HepG2 (cell line): ENCODE results near the gene STPG2. TPM values are rescaled to one million over a fixed set of nuclear protein-coding genes. Genes with fewer than 3 reads are reported as not detected.

ENCODE experiments used
- ATAC-seq: fragments of 200-7000 bp; cut with Tn5 transposase; 3 replicates; pipeline ENCODE4 v1.9.1; 2020; ENCODE audit warnings: mild to moderate bottlenecking, moderate library complexity
- BruUV-seq: library from RNA; stranded (reverse); fragments of 400-500 nt; replicated peaks from 2 replicates; lab custom pipeline; 2021; lab: Mats Ljungman, UMichigan
- CTCF ChIA-PET: fragments of 300-600 bp; formaldehyde crosslinking; extraction: SDS; loops from one replicate; lab custom pipeline; 2021; ENCODE audit warnings: low total read pairs, inconsistent platforms, low intra/inter-chr PET ratio; lab: Yijun Ruan, JAX
- POLR2A ChIA-PET: fragments of 350-600 bp; sonication (Branson Sonifier 250); formaldehyde crosslinking; loops from one replicate; lab custom pipeline; 2020; ENCODE audit warnings: antibody characterized with exemption, inconsistent platforms; lab: Yijun Ruan, JAX
- DNase-seq: peaks from one replicate; pipeline ENCODE4 v3.0.0-alpha.2; 2015; ENCODE audit warnings: low spot score
- FAIRE-seq: peaks from 3 replicates; lab custom pipeline; 2011; peaks lifted over from hg19 to GRCh38; lab: Jason Lieb, UNC
- H2AFZ ChIP-seq: one replicate; pipeline ENCODE4 v1.6.1; 2011; ENCODE audit warnings: low read length, inconsistent platforms
- H3K27ac ChIP-seq: fragments of 300-600 bp; 3 replicates; pipeline ENCODE4 v1.8.0; 2011; ENCODE audit warnings: mixed run types, mild to moderate bottlenecking, mixed read lengths, low read length, inconsistent platforms; ENCODE audit not compliant: insufficient read depth; ENCODE audit errors: extremely low read length
- H3K27me3 ChIP-seq, 2 experiments: fragments of 200-600 bp in 1 of 2; 2 replicates in 1 of 2; 3 replicates in 1 of 2; pipeline versions ENCODE4 v1.6.0 to v1.8.0; 2011; ENCODE audit warnings: low read length in 2 of 2, mild to moderate bottlenecking in 2 of 2, moderate library complexity in 2 of 2, inconsistent platforms in 1 of 2; ENCODE audit not compliant: insufficient read depth in 2 of 2, control insufficient read depth in 1 of 2
- H3K36me3 ChIP-seq, 2 experiments: fragments of 200-600 bp in 1 of 2; replicated peaks in 1 of 2; 2 replicates in 1 of 2; 3 replicates in 1 of 2; pipeline versions ENCODE4 v1.5.1 to v1.8.0; 2011; ENCODE audit warnings: low read length in 2 of 2, inconsistent platforms in 1 of 2; ENCODE audit not compliant: insufficient read depth in 2 of 2, control insufficient read depth in 1 of 2
- H3K4me1 ChIP-seq: 2 replicates; pipeline ENCODE4 v1.5.1; 2012; ENCODE audit warnings: low read length, inconsistent platforms; ENCODE audit not compliant: insufficient read depth
- H3K4me2 ChIP-seq: 2 replicates; pipeline ENCODE4 v1.6.0; 2011; ENCODE audit warnings: low read depth, low read length, inconsistent platforms
- H3K4me3 ChIP-seq, 3 experiments: fragments of 200-600 bp in 1 of 3; sonication (generic), shearing (Covaris generic) in 1 of 3; replicated peaks in 1 of 3; 2 replicates each; pipeline ENCODE4 v1.5.1; 2011 to 2016; ENCODE audit warnings: low read length in 3 of 3, inconsistent platforms in 2 of 3, low read depth in 2 of 3, mild to moderate bottlenecking in 2 of 3, control low read depth in 1 of 3, mixed read lengths in 1 of 3; ENCODE audit not compliant: insufficient read depth in 1 of 3
- H3K79me2 ChIP-seq: one replicate; pipeline ENCODE4 v1.6.1; 2011; ENCODE audit warnings: low read length, inconsistent platforms; ENCODE audit not compliant: insufficient read depth
- H3K9ac ChIP-seq: 2 replicates; pipeline ENCODE4 v1.6.0; 2011; ENCODE audit warnings: mild to moderate bottlenecking, low read depth, low read length, inconsistent platforms; ENCODE audit not compliant: insufficient read depth
- H3K9me3 ChIP-seq: 2 replicates; pipeline ENCODE4 v1.5.1; 2012; ENCODE audit warnings: mild to moderate bottlenecking, low read length
- H4K20me1 ChIP-seq: 2 replicates; pipeline ENCODE4 v1.6.0; 2011; ENCODE audit warnings: inconsistent platforms, mild to moderate bottlenecking, low read length, moderate library complexity; ENCODE audit not compliant: insufficient read depth
- ARHGAP35 ChIP-seq: sonication (generic); formaldehyde crosslinking; IDR thresholded peaks from 2 replicates; pipeline ENCODE4 v1.9.0; 2022; ENCODE audit warnings: mild to moderate bottlenecking, inconsistent platforms, moderate library complexity, missing genetic modification reagents, borderline replicate concordance
- ATF2 ChIP-seq: sonication (generic); formaldehyde crosslinking; IDR thresholded peaks from 2 replicates; pipeline ENCODE4 v1.4.0; 2020; ENCODE audit warnings: missing genetic modification reagents
- IRF2 ChIP-seq: IDR thresholded peaks from 2 replicates; pipeline ENCODE4 v1.6.1; 2018; ENCODE audit warnings: missing genetic modification reagents, missing compliant biosample characterization
- JUNB ChIP-seq: sonication (generic); formaldehyde crosslinking; IDR thresholded peaks from 2 replicates; pipeline ENCODE4 v1.8.0; 2022; ENCODE audit warnings: missing genetic modification reagents, mild to moderate bottlenecking, borderline replicate concordance
- SRSF4 ChIP-seq: fragments of 200-400 bp; formaldehyde crosslinking; IDR thresholded peaks from one replicate; pipeline ENCODE4 v1.6.1; 2018; ENCODE audit warnings: mild to moderate bottlenecking, low read depth, low read length, moderate library complexity; ENCODE audit not compliant: poor library complexity, severe bottlenecking
- ZNF407 ChIP-seq: sonication (generic); formaldehyde crosslinking; IDR thresholded peaks from one replicate; pipeline ENCODE4 v1.5.1; 2020; ENCODE audit warnings: mild to moderate bottlenecking, missing genetic modification reagents; ENCODE audit errors: not compliant biosample characterization
- WGBS: methylation state at CpG from one replicate; pipeline ENCODE4 v1.1.6; 2017; ENCODE audit warnings: low lambda C conversion rate; 5-methylcytosine and 5-hydroxymethylcytosine counted together
- in situ Hi-C: cut with HindIII; loops from 2 replicates; pipeline ENCODE4 v1.10.0; 2017; ENCODE audit warnings: low pct_unique_long_range_greater_than_20kb; ENCODE audit not compliant: extremely low pct_ligation_motif_present
- intact Hi-C: fragments of 100-400 bp; cut with micrococcal nuclease; formaldehyde crosslinking; loops from one replicate; pipeline ENCODE4 v1.10.0; 2022; ENCODE audit not compliant: unreplicated experiment
- polyA plus RNA-seq, 8 experiments: library from polyadenylated mRNA; depleted of rRNA in 3 of 8; stranded (reverse) in 7 of 8; unstranded in 1 of 8; fragments of >200 nt; fragmentation: Illumina TruSeq in 4 of 8; extraction: Trizol in 4 of 8; gene quantifications; 2 replicates each; pipeline versions ENCODE4 v1.2.1 to v1.2.3, GENCODE V29; 2011 to 2016; ENCODE audit warnings: low read depth in 4 of 8, missing spikeins in 1 of 8, mixed read lengths in 1 of 8; ENCODE audit not compliant: insufficient read depth in 1 of 8
- total RNA-seq, 5 experiments: library from RNA; depleted of rRNA; stranded (reverse); fragments of >200 nt; fragmentation: Illumina TruSeq; extraction: Trizol; gene quantifications; 2 replicates each; pipeline ENCODE4 v1.2.3, GENCODE V29; 2016; ENCODE audit warnings: low read depth in 1 of 5
- TF ChIP-seq, protein P1 (sequence below): sonication (generic); formaldehyde crosslinking; IDR thresholded peaks from 2 replicates; pipeline ENCODE4 v1.4.0; 2020; ENCODE audit warnings: low read depth, missing genetic modification reagents

The STPG2 gene
- total and polyA plus RNA-seq, 2 of the 13 experiments (the other 11 are each of a cell fraction or from before 2014, with no cell fraction given), result 0.07 TPM; not detected in 1

- TF ChIP-seq ZNF407 (CRISPR knock-in tag), result no peak
- no peak for TF ChIP-seq SRSF4
- TF ChIP-seq, all 625 proteins: peak for 0
Measured at GRCh38 chr4:97662133-97662532, 481.1 kb downstream of the STPG2 start (continued).

GRCh38 chr4:97656044-97656720 lies 487.1 kb downstream of the STPG2 start:
- ChIA-PET CTCF (no interaction called here), POLR2A (no interaction called here)
- Histone ChIP-seq H3K4me2 (no peak overlapping the region), H4K20me1 (no peaks in the 10 kb centered on the region), H3K36me3 (no peaks in the 10 kb centered on the region), H3K27me3 (no peaks in the 10 kb centered on the region), H2AFZ (no peak overlapping the region), H3K4me3 (no peak overlapping the region), H3K4me1 (no peaks in the 10 kb centered on the region), H3K9ac (no peak overlapping the region), H3K27ac (no peak overlapping the region), H3K9me3 (0 out of 2 replicates have a peak, but pooled peaks cover 4% of the 10 kb centered on the region), H3K79me2 (no peaks in the 10 kb centered on the region)
- DNase-seq (no peak), ATAC-seq (no peak), FAIRE-seq (no peak)
- no TSS peak for BruUV-seq
- intact Hi-C loops, result no loop called here
- in situ Hi-C loops, result no loop called here
- WGBS, result under 1% methylated on average over 3 of the region's 3 CpGs
- TF ChIP-seq JUNB (CRISPR knock-in tag) (no peak), ATF2 (no peak), ARHGAP35 (CRISPR knock-in tag) (no peak), IRF2 (CRISPR knock-in tag) (no peak)
- TF ChIP-seq, protein P1, sequence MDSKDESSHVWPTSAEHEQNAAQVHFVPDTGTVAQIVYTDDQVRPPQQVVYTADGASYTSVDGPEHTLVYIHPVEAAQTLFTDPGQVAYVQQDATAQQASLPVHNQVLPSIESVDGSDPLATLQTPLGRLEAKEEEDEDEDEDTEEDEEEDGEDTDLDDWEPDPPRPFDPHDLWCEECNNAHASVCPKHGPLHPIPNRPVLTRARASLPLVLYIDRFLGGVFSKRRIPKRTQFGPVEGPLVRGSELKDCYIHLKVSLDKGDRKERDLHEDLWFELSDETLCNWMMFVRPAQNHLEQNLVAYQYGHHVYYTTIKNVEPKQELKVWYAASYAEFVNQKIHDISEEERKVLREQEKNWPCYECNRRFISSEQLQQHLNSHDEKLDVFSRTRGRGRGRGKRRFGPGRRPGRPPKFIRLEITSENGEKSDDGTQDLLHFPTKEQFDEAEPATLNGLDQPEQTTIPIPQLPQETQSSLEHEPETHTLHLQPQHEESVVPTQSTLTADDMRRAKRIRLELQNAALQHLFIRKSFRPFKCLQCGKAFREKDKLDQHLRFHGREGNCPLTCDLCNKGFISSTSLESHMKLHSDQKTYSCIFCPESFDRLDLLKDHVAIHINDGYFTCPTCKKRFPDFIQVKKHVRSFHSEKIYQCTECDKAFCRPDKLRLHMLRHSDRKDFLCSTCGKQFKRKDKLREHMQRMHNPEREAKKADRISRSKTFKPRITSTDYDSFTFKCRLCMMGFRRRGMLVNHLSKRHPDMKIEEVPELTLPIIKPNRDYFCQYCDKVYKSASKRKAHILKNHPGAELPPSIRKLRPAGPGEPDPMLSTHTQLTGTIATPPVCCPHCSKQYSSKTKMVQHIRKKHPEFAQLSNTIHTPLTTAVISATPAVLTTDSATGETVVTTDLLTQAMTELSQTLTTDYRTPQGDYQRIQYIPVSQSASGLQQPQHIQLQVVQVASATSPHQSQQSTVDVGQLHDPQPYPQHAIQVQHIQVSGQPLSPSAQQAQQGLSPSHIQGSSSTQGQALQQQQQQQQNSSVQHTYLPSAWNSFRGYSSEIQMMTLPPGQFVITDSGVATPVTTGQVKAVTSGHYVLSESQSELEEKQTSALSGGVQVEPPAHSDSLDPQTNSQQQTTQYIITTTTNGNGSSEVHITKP (CRISPR knock-in tag), result no peak
